ENCODE data around the gene ZCCHC7. TPM values are rescaled to one million over a fixed set of nuclear protein-coding genes. Genes with fewer than 3 reads are reported as not detected.

ZCCHC7 gene
- total and polyA plus RNA-seq, 2 of the 8 experiments (the other 6 are each of a cell fraction or from before 2014, with no cell fraction given): 12.2 to 27.5 TPM

DNA sequence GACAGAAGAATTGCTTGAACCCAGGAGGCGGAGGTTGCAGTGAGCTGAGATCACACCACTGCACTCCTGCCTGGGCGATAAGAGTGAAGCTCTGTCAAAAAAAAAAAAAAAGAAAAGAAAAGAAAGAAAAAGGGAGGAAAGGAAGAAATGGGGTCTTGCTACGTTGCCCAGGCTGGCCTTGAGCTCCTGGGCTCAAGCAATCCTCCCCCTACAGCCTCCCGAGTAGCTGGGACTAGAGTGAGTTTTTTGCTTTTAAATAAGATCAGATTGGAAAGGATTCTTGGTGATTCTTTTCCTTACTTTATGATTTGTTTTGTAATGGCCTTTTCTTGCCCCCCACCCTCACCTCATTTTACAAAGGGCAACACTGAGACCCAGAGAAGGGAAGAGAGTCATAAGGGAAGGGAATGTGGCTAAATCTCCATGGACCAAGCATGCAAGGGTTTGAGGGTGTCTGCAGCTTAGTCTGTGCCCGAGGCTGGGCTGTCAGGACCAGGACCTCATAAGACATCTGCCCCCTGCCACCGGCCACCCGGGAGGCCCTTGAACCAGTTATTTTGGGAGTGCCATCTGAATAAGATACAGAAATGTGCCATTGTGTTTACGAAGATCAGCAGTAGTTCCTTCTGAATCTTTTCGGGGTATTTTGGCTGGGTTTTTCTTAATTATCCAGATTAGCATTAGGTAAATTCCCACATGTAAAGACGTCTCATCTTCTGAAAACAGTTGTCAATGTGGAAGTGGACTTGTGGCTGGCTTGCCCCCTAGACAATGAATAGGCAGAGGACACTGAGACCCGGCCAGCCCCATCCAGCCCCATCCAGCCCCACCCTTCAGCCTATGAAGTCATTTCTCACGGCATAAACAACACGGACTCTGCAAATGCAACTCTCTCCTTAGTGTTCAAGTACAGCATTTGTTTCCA is 257.6 kb downstream of the ZCCHC7 start:
- H3K23ac ChIP-seq (ENCODE audit: insufficient read length): no peak overlapping the region
- no peaks in the 10 kb centered on the region for H3K4me1 ChIP-seq (replicated peaks in 1 of 4; ENCODE audit: control insufficient read depth in 3 of 4, insufficient read depth in 4 of 4, low read length in 3 of 4)
- H3K27me3 ChIP-seq (replicated peaks in 1 of 4; ENCODE audit: control insufficient read depth in 3 of 4, extremely low read depth in 1 of 4, insufficient read depth in 3 of 4, low read length in 3 of 4): no peaks in the 10 kb centered on the region
- H4K8ac ChIP-seq (ENCODE audit: extremely low read depth, insufficient read depth, low read length): no peak overlapping the region
- H2BK20ac ChIP-seq (ENCODE audit: low read length): no peak overlapping the region
- FAIRE-seq: no peak
- H3K18ac ChIP-seq (ENCODE audit: extremely low read depth, low read length): no peak overlapping the region
- no peak overlapping the region for H2BK12ac ChIP-seq (ENCODE audit: low read depth, low read length)
- H3K4ac ChIP-seq (replicated peaks; ENCODE audit: insufficient read length, low read depth, low read length): no peak overlapping the region
- H2BK15ac ChIP-seq (ENCODE audit: low read length): no peak overlapping the region
- no peaks in the 10 kb centered on the region for H3K79me2 ChIP-seq (ENCODE audit: control insufficient read depth in 1 of 2, insufficient read depth in 2 of 2, low read length in 2 of 2)
- H4K5ac ChIP-seq (ENCODE audit: insufficient read length, low read depth, low read length): no peak overlapping the region
- no peak overlapping the region for H2AFZ ChIP-seq (ENCODE audit: low read length)
- no peak overlapping the region for H2BK120ac ChIP-seq (replicated peaks; ENCODE audit: low read depth, low read length)
- H2AK5ac ChIP-seq (ENCODE audit: low read depth, low read length): no peak overlapping the region
- no peak overlapping the region for H3K9ac ChIP-seq (replicated peaks in 1 of 4; ENCODE audit: extremely low read depth in 1 of 4, low read depth in 3 of 4, low read length in 3 of 4)
- H3K4me2 ChIP-seq (ENCODE audit: insufficient read depth in 1 of 2, low read depth in 2 of 2, low read length in 2 of 2): no peak overlapping the region
- no peaks in the 10 kb centered on the region for H3K9me3 ChIP-seq (ENCODE audit: insufficient read depth in 2 of 2, low read depth in 1 of 2, low read length in 1 of 2)
- WGBS, 2 experiments (ENCODE audit: extremely low coverage in 1 of 2, insufficient coverage in 1 of 2, insufficient read length in 1 of 2, insufficient replicate concordance in 2 of 2, low coverage in 1 of 2, low lambda C conversion rate in 2 of 2, missing lambda C conversion rate in 1 of 2): 89% methylated on average over 12 of the region's 13 CpGs; no CpG with 5 or more reads in 1 of the 2 experiments
- H4K20me1 ChIP-seq (replicated peaks in 1 of 2; ENCODE audit: control insufficient read depth in 1 of 2, insufficient read depth in 2 of 2, low read length in 2 of 2): no peaks in the 10 kb centered on the region
- POLR2A ChIA-PET (ENCODE audit: partially characterized antibody): no interaction called here
- no peak overlapping the region for H3K4me3 ChIP-seq (ENCODE audit: extremely low read depth in 1 of 4, insufficient read depth in 2 of 4, low read depth in 3 of 4, low read length in 4 of 4)
- no peaks in the 10 kb centered on the region for H3K36me3 ChIP-seq (ENCODE audit: control insufficient read depth in 2 of 4, insufficient read depth in 4 of 4, low read length in 3 of 4)
- TF ChIP-seq TBP (IDR thresholded peaks at IDR 0.05; ENCODE audit: low read depth, low read length) (no peak), CREB1 (IDR thresholded peaks at IDR 0.05) (no peak), NRF1 (IDR thresholded peaks at IDR 0.05; ENCODE audit: low read depth, low read length) (no peak), POLR2AphosphoS5 (IDR thresholded peaks at IDR 0.05; ENCODE audit: low read depth, low read length) (no peak), TEAD4 (IDR thresholded peaks at IDR 0.05; ENCODE audit: low read depth, low read length) (no peak)
- no peak overlapping the region for H2BK5ac ChIP-seq (ENCODE audit: low read depth, low read length)
- H3K56ac ChIP-seq (replicated peaks; ENCODE audit: insufficient read length, low read depth, low read length): no peak overlapping the region
- CTCF ChIA-PET (ENCODE audit: partially characterized antibody): interaction anchor here (1.0 to 2.1 kb wide), 3 partner anchors 12 to 505 kb away, joined by 3 to 7 read pairs (median 6); no protein-coding TSS in a partner anchor
- no peak overlapping the region for H3K14ac ChIP-seq (ENCODE audit: insufficient read length)
- H4K91ac ChIP-seq (replicated peaks; ENCODE audit: insufficient read length, low read length): no peak overlapping the region
- no peaks in the 10 kb centered on the region for H3K79me1 ChIP-seq (ENCODE audit: low read depth, low read length)
- DNase-seq (ENCODE audit: low read depth in 1 of 2, low spot score in 2 of 2): no peak
- no peaks in the 10 kb centered on the region; the same call in 1 of the 2 replicates for H3K23me2 ChIP-seq (ENCODE audit: low read depth, low read length)
- H3K27ac ChIP-seq (ENCODE audit: low read depth, low read length): no peak overlapping the region
